HG02763 (cell line): ENCODE data around the gene CEP131.

Experiments used
- ATAC-seq: cut with Tn5 transposase; IDR thresholded peaks from one replicate; pipeline ENCODE4 v1.9.1; 2021; ENCODE audit warnings: mild to moderate bottlenecking, moderate library complexity; ENCODE audit not compliant: unreplicated experiment

Gene CEP131

DNA sequence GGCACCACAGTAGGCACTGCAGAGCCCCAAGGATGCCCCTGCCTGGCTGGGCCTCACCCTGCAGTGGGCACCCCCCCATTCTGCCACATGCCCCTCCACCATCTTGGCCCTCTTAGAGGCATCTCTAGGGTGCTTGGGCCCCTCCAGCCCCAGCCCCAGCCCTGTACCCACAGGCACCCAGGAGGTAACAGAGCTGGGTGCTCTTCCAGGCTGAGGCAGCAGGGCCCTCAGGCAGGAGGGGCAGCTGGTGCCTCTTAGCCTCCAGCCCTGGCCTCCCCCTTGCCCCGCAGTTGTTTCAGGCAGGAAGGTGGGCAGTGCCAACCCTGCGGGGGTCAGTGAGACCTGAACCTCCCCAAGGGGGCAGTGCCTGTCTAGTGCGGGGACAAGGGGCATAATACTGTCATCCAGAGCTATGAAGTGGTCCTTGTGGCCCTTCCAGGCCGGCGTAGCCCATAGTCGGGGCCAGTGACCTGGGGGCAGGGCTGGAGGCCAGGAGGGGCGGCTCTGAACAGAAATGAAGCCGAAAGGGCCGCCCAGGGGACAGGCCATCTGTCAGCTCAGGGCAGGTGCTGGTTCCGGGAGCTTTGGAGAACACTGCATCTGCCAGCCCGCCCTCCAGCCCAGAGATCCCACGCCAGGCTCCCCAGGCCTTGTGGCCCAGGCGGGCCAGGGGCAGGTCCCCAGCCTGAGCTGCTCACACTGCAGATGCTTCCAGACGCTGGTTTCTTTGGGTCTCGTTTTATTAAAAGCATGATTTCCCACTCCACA lies 51.9 kb downstream of the CEP131 start:
- ATAC-seq, result no peak

DNA sequence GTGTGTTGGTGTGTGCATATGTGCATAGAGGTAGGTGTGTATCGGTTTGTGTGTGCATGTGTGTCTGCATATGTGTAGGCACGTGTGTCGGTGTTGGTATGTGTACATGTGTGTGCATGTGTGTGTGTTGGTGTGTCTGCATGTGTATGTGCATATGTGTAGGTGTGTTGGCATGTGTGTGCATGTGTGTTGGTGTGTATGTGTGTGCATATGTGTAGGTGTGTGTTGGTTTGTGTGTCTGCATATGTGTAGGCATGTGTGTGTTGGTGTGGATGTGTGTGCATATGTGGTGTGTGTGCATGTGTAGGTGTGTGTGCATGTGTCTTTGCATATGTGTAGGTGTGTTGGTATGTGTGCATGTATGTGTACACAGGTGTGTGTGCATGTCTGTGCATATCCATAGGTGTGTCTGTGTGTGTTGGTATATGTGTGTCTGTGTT lies 52.9 kb downstream of the CEP131 start:
- ATAC-seq, result no peak

DNA sequence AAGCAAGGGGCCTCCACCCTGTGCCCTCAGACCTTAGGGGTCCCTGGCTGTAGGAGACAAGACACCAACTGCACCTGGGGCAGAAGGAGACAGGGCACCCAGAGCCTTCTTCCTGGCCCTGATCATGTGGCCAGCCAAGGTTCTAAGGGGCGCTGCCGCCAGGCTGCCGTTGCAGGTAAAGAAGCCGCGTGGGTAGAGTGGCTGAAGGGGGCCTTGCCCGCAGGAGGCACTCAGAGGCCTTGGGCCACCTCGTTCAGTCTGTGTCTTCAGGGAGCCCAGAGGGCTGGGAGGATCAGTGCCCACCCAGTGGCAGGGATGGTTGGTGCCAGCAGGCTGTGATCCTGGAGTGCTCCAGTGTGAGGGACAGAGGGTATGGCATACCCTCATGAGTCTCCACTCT lies 55.1 kb downstream of the CEP131 start:
- no peak for ATAC-seq

- ATAC-seq, result no peak
These were observed 55.6 kb downstream of the CEP131 start for GRCh38 chr17:81167194-81167524.

DNA sequence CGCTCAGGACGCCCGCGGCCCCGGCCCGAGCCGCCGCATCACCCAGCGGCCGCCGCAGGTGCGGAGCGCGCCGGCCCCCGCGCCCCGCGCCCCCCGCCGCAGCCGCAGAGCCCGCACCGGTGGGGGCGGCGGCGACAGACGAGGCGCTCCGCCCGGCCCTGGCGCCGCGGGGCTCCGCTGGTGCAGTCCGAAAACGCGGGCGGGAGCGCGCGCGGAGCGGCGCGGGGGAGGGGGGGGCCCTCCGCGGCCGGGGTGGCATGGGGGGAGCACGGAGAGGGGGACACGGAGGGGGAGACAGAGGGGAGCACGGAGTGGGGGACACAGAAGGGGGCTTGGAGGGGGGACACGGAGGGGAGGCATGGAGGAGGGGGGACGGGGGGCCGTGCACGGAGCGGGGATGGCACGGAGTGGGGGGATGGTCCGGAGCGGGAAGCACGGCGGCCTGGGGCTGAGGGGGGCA lies 56.7 kb downstream of the CEP131 start, which contains the start of gene AATK:
TSS of gene AATK (minus strand) at position 189 of the 460 bp plus-strand sequence. CDS start 229 bp downstream, outside the sequence.
- no peak for ATAC-seq

DNA sequence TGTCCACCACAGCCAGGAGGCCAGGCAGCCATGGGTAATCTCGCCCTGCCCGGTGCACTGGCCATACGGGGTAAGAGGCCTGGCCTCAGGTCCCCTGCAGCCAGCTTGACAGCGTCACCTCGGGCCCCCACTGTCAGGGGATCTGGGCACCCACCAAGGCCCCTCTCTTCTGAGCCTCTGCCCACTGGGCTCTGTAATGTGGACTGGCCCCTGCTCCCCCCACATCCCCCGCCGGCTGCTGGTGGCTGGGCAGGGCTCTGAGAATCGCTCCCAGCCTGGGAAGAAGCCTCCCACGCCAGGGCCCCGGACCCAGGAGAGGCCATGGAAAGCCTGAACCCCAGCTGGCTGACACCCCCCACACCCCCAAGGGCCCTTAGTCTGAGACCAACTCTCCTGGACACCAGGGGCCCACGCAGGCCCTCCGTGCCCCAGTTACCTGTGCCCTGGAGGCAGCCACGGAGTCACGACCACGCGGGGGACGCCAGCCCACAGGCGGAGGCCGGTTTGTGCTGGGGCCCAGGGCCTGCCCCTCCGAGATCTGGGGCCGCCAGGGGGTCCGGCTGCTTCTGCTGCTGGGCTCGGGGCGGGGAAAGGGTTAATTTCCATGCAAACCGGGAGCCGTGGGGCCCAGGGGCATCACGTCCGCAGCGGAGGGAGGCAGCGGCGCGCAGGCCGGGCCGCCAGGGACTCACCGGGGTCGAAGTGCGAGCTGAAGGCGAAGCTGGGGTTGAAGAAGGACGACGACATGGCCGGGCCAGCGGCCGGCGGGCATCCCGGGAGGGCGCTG lies 57.3 kb downstream of the CEP131 start, which contains the start of gene PVALEF:
TSS of gene PVALEF (plus strand) at position 262 of the 787 bp plus-strand sequence. CDS start 15,720 bp downstream, outside the sequence.
- no peak for ATAC-seq

DNA sequence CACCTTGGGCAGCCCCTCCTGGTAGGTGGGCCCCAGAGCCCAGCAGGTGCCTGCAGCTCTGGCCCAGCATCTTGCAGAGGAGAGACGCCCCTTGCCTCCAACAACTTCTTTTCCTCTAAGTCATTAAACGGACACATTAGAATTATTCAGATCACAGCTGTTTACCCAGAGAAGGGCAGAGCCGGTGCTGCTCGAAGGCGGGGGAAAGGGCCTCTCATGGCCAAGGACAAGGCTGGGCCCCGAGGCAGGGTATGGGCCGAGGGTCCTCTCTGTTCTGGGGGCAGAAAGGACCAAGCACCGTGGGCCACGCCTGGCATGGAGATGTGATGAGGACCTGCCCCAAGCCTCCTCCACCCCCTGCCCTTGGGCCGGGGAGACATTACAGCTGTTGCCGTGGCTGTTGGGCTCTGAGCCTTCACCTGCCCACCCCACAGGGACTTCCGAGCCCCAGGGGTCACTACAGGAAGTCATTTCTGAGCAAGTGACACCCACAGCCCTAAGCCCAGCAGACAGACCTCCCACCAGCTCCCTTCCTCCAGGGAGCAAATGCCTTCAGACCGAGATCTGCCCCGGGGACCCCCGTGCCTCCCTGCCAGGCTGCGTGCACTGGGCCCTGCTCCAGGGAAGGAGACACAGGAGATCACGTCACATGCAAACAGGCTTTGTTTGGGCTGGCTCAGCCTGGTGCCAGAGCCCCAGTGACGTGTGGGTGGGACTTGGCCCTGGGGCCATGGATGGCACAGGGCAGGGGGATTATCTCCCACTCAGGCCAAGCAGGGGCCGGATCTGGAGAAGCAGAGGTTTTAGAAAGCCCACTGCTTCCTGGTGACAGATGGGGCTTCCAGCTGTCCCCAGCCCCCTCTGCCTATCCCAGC lies 58.2 kb downstream of the CEP131 start:
- no peak for ATAC-seq

DNA sequence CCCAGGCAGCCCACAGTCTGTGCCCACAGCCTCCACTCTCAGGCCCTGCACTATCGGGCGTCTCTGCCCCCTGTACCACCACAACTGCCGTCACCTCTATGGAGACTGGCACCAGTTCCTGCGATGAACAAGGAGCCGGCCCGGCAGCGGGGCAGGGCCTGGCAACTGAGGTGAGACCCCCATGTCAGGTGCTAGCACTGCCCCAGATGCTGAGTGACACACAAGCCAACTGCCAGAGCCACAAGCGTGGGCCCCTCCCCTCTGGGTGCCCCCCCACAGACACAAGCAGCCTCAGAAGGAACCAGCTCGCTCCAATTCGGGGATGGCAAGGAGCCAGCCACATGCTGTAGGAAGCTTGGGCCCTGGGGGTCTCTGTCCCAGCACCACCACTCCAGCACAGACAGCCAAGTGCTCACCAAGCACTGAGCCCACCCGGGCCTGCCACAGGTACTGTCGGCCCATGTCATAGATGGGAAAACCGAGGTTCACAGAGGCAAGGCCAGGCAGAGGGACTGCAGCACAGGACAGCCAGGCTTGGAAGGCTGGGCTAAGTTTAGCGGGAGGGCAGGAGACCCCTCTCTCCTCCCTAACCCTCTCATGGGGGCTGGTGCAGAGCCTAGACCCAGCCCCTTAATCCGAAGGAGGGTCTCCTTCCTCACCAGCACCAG lies 58.9 kb downstream of the CEP131 start:
- ATAC-seq, result no peak

DNA sequence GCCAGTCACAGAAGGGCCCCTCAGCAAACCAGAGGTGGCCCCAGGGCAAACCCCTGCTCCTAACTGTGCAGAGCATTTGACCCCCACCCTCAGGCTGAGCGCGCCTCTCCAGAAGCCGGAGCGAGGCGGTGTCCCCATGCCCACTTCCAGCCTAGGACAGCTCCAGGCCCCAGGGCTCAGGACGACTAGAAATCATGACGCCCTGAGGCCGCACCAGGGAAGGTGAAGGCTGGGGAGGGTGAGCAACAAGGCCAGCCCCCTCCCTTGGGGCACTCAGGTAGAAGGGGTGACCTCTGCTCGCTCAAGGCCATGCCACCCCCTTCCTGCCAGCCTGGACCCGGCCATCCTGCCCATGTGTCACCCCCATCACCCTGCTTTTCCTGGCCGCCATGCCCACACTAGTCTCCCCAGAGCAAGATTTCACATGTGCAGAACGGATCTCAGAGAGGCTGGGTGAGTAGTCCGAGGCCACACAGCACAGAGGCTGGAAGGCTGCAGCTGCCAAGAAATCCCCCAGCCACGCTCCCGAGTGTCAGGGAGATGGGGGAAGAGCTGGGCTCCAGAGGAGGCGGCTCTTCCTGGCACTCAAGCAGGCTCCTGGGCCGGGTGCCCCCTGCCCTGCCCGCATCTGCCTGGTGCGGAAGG lies 59.6 kb downstream of the CEP131 start:
- no peak for ATAC-seq

GRCh38 chr17:81162491-81162890 lies 60.3 kb downstream of the CEP131 start:
- no peak for ATAC-seq

- no peak for ATAC-seq
These were observed 60.8 kb downstream of the CEP131 start for GRCh38 chr17:81161972-81162371.

DNA sequence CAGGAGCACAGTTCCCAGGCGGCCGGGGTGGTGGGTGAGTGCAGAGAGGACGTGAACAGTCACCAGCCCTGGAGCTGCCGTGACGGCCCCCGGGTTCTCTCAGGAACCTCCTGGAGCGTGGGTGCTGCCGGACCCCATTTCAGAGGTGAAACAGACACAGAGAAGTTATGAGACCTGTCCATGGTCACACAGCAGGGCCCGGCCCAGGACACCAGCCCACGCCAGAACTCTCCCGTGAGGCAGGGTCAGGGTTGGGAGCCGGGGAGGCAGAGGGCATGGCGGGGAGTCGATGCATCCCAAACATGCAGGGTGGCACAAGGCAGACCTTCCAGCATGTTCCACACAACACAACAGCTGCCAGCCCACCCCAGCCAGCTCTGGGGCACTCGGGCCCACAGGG lies 61.2 kb downstream of the CEP131 start:
- ATAC-seq, result no peak

DNA sequence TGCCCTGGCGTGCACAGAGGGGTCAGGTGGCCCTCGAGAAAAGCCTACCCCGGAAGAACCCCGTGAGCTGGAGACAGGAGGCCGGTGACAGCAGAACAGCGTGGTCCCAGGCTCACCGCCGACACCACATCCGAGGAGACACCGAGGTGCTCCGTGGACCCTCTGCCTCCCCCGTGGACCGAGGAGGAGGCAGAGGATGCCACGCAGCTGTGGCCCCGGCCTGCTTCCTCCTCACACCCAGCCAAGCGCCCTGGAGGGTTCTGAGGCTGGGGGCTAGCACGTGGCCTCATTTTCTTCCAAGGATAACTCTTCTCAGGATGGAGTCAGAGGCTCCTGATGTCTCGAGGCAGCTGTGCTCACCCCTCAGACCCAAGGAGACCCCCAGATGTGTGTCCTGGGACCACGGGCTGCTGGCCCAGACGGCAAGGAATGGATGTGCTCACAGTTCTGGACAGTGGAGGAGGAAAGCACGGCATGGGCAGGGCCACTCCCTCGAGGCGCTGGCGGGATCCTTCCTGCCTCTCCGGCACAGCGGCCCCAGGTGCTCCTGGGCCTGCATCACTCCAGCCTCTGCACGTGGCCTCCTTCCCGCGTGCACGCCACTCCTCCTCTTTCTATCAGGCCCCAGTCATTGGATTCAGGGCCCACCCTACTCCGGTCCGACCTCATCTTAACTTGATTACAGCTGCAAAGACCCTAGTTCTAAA lies 61.9 kb downstream of the CEP131 start:
- ATAC-seq, result no peak

- no peak for ATAC-seq
These were observed 62.5 kb downstream of the CEP131 start for GRCh38 chr17:81160306-81160705.

DNA sequence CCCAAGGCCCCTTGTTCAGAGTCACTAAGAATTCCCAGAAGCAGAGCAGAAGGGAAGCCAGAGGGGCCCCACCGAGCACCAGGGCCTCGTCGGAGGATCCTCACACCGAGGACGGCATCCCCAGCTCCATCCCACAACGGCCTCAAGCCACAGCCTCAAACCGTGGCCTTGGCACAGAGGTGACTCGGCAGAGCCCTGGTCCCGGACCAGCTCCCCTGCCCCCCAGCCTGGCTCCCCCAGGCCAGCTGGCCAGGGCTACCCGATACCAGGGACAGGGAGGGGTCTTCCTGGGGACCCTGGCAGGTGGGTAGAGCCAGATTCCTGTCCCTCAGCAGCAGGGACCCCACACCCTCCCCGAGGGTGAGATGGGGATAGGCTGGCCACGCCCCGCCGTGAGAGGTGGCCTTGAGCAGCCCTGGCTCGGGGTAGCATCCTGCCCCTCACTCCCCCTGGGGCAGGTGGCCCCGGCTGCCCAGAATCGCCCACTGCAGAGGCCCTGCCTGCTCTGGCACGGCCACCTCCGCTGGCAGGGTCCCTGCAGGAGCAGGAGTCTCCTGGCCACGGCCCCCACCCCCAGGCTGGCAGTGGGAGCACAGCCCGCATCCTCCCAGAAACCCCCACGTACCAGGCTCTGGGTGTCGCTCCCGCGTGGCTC lies 63.0 kb downstream of the CEP131 start:
- no peak for ATAC-seq

DNA sequence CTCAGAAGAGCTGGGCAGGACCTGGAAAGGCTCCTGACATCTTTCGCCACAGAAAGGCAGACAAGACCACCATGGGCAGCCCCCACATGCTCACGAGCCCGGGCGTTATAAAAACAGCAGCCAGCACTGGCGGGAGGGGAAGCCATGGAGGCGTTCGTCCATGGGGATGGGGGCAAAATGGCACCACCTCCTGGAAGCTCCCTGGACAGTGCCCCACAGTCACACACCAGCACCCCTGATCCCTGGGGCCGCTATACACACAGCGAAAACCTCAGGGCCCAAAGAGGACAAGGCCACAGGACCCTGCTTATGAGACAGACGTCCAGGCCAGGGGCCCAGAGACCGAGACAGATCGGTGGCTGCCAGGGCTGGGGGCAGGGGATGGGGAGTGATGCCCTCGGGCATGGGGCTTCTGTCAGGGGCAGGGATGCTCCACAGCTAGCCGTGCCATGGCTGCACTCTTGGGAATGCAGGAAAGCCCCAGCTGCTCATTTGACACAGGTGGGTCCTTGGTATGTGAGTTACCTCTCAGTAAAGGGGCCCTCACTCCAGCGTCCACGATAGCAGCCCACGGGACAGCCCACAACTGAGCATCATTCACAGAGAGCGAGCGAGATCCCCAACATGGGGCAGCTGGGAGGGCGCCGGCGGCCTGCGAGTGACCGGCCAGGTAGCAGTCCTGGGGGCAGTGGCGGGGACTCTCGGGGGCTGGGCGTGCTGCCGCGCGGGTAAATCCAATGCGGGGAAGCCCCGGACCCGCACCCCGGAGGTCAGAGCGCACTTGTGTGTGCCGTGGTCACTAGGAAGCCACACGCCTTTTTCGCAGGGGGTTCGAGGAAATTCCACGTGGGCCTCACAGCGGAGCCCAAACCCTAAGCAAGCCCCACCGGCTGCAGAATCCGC lies 63.8 kb downstream of the CEP131 start:
- ATAC-seq, result no peak

DNA sequence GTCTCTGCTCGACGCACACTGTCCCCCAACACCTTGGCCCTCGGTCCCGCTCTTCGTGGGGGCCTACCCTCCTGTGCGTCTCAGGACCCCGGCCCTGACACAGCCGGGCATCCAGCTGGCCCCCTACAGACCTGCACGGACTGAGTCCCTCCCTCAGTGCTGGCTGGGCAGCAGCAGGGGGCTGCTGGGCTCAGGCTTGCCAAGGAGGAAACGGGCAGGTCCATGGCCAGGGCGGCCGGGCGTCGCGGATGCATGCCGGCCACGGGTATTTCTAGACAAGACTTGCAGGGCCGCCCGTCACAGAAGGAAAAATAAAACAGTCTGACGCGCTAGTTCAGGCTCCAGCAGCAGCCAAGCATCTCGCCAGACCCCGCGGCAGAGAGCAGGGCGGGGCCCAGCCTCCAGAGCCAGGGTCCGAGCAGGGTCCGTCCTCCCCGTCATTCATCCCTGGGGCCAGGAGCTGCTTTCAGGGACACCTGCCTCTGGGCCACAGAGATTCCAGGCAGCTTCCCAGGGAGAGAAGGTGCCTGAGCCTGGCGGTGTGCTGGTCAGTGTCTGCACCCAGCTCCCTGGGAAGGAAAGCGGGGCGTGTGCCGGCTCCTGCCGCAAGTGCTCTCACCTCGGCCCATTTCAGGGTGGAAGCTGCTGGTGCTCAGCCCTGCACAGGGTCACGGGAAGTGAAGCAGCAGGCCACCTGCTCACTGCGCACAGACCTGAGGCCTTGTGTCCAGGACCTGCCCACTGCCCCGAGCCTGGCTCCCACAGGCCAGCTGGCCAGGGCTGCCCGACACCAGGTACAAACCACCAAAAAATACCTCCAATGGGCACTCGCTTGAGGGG lies 64.7 kb downstream of the CEP131 start:
- no peak for ATAC-seq
